Measurements from ENCODE around the gene CCL13. TPM values are rescaled to one million over a fixed set of nuclear protein-coding genes. Genes with fewer than 3 reads are reported as not detected.

CCL13 gene
- polyA plus RNA-seq, 1 of the 3 experiments (the other 2 are of a cell fraction), result not detected

DNA sequence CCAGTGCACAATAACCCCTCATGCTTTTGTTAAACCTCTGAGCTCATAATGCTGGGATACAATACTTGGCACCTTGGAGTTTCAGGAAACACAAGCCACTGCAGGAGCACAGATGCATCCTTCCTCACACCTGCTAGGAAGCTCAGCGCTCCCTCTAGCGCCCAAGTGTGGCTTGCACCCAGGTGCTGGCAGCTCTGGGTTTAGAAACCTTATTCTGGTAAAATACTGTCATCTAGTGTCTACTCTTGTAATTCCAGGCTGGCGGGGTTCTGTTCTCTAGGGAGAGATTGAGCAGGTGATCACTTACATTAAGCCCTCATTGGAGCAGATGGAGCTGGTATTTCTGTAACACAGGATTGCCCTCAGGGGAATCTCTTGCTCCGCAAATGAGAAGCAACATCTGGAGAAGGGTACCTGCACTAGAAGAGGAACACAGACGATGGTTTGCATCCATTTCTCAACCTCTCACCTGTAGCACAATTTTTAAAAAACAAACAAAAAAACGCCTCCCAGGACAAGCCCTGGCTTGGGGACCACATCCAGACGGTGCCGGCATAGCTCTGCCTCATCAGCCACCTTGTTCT is 5.3 kb downstream of the CCL13 start:
- Histone ChIP-seq H3K79me2 (ENCODE audit: insufficient read depth) (no peaks in the 10 kb centered on the region), H2AFZ (ENCODE audit: low read depth) (no peak overlapping the region), H3K9me3 (no peaks in the 10 kb centered on the region), H4K20me1 (ENCODE audit: insufficient read depth) (no peaks in the 10 kb centered on the region), H3K27ac (ENCODE audit: low read depth in 2 of 2, low read length in 1 of 2) (no peak overlapping the region), H3K9ac (no peak overlapping the region), H3K4me1 (ENCODE audit: control insufficient read depth in 1 of 2, insufficient read depth in 2 of 2, low read depth in 1 of 2, low read length in 1 of 2) (no peaks in the 10 kb centered on the region), H3K9me2 (no peaks in the 10 kb centered on the region), H3K4me2 (no peak overlapping the region), H3K27me3 (ENCODE audit: insufficient read depth) (no peaks in the 10 kb centered on the region; the same call in 1 of the 2 replicates), H3F3A (replicated peaks; ENCODE audit: insufficient read depth) (no peaks in the 10 kb centered on the region), H3K36me3 (replicated peaks in 1 of 2; ENCODE audit: control insufficient read depth in 1 of 2, insufficient read depth in 2 of 2, low read length in 1 of 2) (no peaks in the 10 kb centered on the region), H3K4me3 (ENCODE audit: low read depth in 2 of 2, low read length in 1 of 2) (no peak overlapping the region; a peak in 1 of 4 replicates)
- POLR2A ChIA-PET, result no interaction called here
- 5% methylated on average over 8 of the region's 8 CpGs for WGBS (ENCODE audit: low lambda C conversion rate)
- CTCF ChIA-PET, result interaction anchor here (0.5 to 6.3 kb wide), 114 partner anchors 9 to 1531 kb away, joined by 3 to 350 read pairs (median 5); partner anchors contain the start of genes CCL11, CCL7 and CCL8
- peak; percentile 82 for DNase-seq
- TF ChIP-seq TCF12 (IDR thresholded peaks at IDR 0.05) (no peak), TAF1 (IDR thresholded peaks at IDR 0.05; ENCODE audit: borderline replicate concordance, low read depth, low read length) (no peak), SMC3 (IDR thresholded peaks at IDR 0.05; ENCODE audit: low read depth, low read length) (peak; percentile 100), EZH2phosphoT487 (IDR thresholded peaks at IDR 0.05; ENCODE audit: borderline replicate concordance, low read depth) (no peak), RAD21 (IDR thresholded peaks at IDR 0.05; ENCODE audit: low read length) (peak; percentile 100), FOXJ3 (CRISPR knock-in tag; IDR thresholded peaks at IDR 0.05) (no peak), MEF2A (IDR thresholded peaks at IDR 0.05; ENCODE audit: borderline replicate concordance, low read depth) (no peak), RCOR1 (IDR thresholded peaks at IDR 0.05; ENCODE audit: low read length) (0 out of 2 replicates have a peak, but pooled peaks have one; percentile 7), RFX5 (IDR thresholded peaks at IDR 0.05; ENCODE audit: low read length) (no peak)
- TF ChIP-seq, protein P1, sequence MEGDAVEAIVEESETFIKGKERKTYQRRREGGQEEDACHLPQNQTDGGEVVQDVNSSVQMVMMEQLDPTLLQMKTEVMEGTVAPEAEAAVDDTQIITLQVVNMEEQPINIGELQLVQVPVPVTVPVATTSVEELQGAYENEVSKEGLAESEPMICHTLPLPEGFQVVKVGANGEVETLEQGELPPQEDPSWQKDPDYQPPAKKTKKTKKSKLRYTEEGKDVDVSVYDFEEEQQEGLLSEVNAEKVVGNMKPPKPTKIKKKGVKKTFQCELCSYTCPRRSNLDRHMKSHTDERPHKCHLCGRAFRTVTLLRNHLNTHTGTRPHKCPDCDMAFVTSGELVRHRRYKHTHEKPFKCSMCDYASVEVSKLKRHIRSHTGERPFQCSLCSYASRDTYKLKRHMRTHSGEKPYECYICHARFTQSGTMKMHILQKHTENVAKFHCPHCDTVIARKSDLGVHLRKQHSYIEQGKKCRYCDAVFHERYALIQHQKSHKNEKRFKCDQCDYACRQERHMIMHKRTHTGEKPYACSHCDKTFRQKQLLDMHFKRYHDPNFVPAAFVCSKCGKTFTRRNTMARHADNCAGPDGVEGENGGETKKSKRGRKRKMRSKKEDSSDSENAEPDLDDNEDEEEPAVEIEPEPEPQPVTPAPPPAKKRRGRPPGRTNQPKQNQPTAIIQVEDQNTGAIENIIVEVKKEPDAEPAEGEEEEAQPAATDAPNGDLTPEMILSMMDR (IDR thresholded peaks at IDR 0.05), result peak; percentile 100
- TF ChIP-seq, protein P2, sequence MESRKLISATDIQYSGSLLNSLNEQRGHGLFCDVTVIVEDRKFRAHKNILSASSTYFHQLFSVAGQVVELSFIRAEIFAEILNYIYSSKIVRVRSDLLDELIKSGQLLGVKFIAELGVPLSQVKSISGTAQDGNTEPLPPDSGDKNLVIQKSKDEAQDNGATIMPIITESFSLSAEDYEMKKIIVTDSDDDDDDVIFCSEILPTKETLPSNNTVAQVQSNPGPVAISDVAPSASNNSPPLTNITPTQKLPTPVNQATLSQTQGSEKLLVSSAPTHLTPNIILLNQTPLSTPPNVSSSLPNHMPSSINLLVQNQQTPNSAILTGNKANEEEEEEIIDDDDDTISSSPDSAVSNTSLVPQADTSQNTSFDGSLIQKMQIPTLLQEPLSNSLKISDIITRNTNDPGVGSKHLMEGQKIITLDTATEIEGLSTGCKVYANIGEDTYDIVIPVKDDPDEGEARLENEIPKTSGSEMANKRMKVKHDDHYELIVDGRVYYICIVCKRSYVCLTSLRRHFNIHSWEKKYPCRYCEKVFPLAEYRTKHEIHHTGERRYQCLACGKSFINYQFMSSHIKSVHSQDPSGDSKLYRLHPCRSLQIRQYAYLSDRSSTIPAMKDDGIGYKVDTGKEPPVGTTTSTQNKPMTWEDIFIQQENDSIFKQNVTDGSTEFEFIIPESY (IDR thresholded peaks at IDR 0.05; ENCODE audit: borderline replicate concordance, low read depth), result no peak

DNA sequence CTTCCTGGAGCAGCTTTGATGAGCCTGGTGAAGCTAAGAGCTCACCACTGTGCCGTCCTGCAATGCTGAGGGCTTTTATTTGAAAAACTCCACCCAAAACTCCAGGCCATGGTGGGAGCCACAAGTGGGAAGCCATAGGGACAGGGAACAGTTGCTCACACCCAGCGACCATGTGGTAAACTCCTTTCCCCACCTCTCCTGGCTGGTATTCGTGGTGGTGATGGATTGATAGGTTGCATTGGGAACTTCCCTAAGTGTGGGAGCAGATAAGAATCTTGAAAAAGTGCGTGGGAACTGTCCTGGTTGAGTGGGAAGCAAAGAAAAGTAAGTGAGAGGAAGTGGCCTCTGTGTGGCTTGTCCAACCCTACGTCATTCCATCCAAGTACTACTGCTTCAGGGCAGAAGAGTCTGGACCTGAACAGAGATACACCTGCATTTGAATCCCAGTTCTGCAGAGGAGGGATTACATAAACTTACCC is 6.9 kb downstream of the CCL13 start, which contains the start of gene CCL1:
TSS of gene CCL1 (minus strand) at position 51 of the 479 bp plus-strand sequence. CDS start 72 bp downstream, outside the sequence.
- Histone ChIP-seq H3F3A (replicated peaks; ENCODE audit: insufficient read depth) (no peaks in the 10 kb centered on the region), H3K36me3 (replicated peaks in 1 of 2; ENCODE audit: control insufficient read depth in 1 of 2, insufficient read depth in 2 of 2, low read length in 1 of 2) (no peaks in the 10 kb centered on the region), H3K4me3 (ENCODE audit: low read depth in 2 of 2, low read length in 1 of 2) (no peak within 1 kb of the TSS), H4K20me1 (ENCODE audit: insufficient read depth) (no peaks in the 10 kb centered on the region), H3K9me2 (no peaks in the 10 kb centered on the region), H3K79me2 (ENCODE audit: insufficient read depth) (no peaks in the 10 kb centered on the region), H3K27me3 (ENCODE audit: insufficient read depth) (no peaks in the 10 kb centered on the region; the same call in 1 of the 2 replicates), H3K4me2 (no peak within 1 kb of the TSS), H3K4me1 (ENCODE audit: control insufficient read depth in 1 of 2, insufficient read depth in 2 of 2, low read depth in 1 of 2, low read length in 1 of 2) (no peaks in the 10 kb centered on the region), H2AFZ (ENCODE audit: low read depth) (no peak within 1 kb of the TSS), H3K9ac (no peak within 1 kb of the TSS), H3K9me3 (no peaks in the 10 kb centered on the region), H3K27ac (ENCODE audit: low read depth in 2 of 2, low read length in 1 of 2) (no peak within 1 kb of the TSS)
- WGBS (ENCODE audit: low lambda C conversion rate), result 6% methylated on average over 5 of the region's 5 CpGs
- ChIA-PET POLR2A (no interaction called here), CTCF (interaction anchor here (2.4 to 6.3 kb wide), 5 partner anchors 14 to 195 kb away, joined by 12 to 350 read pairs (median 53); no protein-coding TSS in a partner anchor)
- no peak for DNase-seq
- no peak for TF ChIP-seq RXRA (IDR thresholded peaks at IDR 0.05; ENCODE audit: borderline replicate concordance, low read depth)
- TF ChIP-seq RCOR1 (IDR thresholded peaks at IDR 0.05; ENCODE audit: low read length), result no peak
- TF ChIP-seq, protein P3, sequence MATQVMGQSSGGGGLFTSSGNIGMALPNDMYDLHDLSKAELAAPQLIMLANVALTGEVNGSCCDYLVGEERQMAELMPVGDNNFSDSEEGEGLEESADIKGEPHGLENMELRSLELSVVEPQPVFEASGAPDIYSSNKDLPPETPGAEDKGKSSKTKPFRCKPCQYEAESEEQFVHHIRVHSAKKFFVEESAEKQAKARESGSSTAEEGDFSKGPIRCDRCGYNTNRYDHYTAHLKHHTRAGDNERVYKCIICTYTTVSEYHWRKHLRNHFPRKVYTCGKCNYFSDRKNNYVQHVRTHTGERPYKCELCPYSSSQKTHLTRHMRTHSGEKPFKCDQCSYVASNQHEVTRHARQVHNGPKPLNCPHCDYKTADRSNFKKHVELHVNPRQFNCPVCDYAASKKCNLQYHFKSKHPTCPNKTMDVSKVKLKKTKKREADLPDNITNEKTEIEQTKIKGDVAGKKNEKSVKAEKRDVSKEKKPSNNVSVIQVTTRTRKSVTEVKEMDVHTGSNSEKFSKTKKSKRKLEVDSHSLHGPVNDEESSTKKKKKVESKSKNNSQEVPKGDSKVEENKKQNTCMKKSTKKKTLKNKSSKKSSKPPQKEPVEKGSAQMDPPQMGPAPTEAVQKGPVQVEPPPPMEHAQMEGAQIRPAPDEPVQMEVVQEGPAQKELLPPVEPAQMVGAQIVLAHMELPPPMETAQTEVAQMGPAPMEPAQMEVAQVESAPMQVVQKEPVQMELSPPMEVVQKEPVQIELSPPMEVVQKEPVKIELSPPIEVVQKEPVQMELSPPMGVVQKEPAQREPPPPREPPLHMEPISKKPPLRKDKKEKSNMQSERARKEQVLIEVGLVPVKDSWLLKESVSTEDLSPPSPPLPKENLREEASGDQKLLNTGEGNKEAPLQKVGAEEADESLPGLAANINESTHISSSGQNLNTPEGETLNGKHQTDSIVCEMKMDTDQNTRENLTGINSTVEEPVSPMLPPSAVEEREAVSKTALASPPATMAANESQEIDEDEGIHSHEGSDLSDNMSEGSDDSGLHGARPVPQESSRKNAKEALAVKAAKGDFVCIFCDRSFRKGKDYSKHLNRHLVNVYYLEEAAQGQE (IDR thresholded peaks at IDR 0.05; ENCODE audit: low read depth, low read length), result no peak
- no peak for TF ChIP-seq FOSL2 (IDR thresholded peaks at IDR 0.05; ENCODE audit: borderline replicate concordance, low read depth)
- no peak for TF ChIP-seq GABPA (IDR thresholded peaks at IDR 0.05; ENCODE audit: low read depth)
- TF ChIP-seq, protein P4, sequence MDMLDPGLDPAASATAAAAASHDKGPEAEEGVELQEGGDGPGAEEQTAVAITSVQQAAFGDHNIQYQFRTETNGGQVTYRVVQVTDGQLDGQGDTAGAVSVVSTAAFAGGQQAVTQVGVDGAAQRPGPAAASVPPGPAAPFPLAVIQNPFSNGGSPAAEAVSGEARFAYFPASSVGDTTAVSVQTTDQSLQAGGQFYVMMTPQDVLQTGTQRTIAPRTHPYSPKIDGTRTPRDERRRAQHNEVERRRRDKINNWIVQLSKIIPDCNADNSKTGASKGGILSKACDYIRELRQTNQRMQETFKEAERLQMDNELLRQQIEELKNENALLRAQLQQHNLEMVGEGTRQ (IDR thresholded peaks at IDR 0.05; ENCODE audit: borderline replicate concordance, low read depth, low read length), result no peak
- no peak for TF ChIP-seq TCF12 (IDR thresholded peaks at IDR 0.05)
- TF ChIP-seq RAD21 (IDR thresholded peaks at IDR 0.05; ENCODE audit: low read length), result no peak
- TF ChIP-seq, protein P5, sequence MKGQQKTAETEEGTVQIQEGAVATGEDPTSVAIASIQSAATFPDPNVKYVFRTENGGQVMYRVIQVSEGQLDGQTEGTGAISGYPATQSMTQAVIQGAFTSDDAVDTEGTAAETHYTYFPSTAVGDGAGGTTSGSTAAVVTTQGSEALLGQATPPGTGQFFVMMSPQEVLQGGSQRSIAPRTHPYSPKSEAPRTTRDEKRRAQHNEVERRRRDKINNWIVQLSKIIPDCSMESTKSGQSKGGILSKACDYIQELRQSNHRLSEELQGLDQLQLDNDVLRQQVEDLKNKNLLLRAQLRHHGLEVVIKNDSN (IDR thresholded peaks at IDR 0.05; ENCODE audit: borderline replicate concordance, low read depth), result no peak
